Measurements from ENCODE around the gene BUD23.

DNA sequence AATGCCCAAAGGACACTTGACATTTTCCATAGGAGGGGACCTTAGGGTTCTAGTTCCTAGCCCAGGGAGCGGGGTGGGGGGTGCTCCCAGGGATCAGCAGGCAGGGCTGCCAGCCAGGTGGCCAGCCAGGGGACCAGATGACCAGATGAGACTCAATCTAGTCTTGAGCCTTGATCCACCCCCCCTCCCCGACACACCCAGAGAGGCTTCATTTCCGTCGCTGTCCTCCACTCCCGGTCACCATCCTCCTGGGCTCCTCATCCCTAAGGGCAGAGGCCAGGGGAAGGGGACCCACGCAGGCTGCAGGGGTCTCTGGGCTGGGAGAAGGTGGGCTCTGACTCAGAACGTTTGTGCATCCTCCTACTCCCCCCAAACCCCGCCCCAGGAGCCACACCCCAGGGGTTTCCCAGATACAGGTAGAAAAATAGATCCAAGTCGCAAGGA, 35.1 kb downstream of the BUD23 start:
- TF ChIP-seq, protein P1, sequence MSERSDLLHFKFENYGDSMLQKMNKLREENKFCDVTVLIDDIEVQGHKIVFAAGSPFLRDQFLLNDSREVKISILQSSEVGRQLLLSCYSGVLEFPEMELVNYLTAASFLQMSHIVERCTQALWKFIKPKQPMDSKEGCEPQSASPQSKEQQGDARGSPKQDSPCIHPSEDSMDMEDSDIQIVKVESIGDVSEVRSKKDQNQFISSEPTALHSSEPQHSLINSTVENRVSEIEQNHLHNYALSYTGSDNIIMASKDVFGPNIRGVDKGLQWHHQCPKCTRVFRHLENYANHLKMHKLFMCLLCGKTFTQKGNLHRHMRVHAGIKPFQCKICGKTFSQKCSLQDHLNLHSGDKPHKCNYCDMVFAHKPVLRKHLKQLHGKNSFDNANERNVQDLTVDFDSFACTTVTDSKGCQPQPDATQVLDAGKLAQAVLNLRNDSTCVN (CRISPR knock-in tag; IDR thresholded peaks at IDR 0.05): no peak
- TF ChIP-seq ATF7 (IDR thresholded peaks at IDR 0.05) (no peak), EP300 (IDR thresholded peaks at IDR 0.05; ENCODE audit: low read length) (no peak)
- TF ChIP-seq, protein P2, sequence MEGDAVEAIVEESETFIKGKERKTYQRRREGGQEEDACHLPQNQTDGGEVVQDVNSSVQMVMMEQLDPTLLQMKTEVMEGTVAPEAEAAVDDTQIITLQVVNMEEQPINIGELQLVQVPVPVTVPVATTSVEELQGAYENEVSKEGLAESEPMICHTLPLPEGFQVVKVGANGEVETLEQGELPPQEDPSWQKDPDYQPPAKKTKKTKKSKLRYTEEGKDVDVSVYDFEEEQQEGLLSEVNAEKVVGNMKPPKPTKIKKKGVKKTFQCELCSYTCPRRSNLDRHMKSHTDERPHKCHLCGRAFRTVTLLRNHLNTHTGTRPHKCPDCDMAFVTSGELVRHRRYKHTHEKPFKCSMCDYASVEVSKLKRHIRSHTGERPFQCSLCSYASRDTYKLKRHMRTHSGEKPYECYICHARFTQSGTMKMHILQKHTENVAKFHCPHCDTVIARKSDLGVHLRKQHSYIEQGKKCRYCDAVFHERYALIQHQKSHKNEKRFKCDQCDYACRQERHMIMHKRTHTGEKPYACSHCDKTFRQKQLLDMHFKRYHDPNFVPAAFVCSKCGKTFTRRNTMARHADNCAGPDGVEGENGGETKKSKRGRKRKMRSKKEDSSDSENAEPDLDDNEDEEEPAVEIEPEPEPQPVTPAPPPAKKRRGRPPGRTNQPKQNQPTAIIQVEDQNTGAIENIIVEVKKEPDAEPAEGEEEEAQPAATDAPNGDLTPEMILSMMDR (IDR thresholded peaks at IDR 0.05 in 2 of 3, conservative IDR thresholded peaks at IDR 0.05 in 1 of 3; ENCODE audit: insufficient read depth in 2 of 3, low read depth in 1 of 3, low read length in 3 of 3): no peak
- TF ChIP-seq, protein P3, sequence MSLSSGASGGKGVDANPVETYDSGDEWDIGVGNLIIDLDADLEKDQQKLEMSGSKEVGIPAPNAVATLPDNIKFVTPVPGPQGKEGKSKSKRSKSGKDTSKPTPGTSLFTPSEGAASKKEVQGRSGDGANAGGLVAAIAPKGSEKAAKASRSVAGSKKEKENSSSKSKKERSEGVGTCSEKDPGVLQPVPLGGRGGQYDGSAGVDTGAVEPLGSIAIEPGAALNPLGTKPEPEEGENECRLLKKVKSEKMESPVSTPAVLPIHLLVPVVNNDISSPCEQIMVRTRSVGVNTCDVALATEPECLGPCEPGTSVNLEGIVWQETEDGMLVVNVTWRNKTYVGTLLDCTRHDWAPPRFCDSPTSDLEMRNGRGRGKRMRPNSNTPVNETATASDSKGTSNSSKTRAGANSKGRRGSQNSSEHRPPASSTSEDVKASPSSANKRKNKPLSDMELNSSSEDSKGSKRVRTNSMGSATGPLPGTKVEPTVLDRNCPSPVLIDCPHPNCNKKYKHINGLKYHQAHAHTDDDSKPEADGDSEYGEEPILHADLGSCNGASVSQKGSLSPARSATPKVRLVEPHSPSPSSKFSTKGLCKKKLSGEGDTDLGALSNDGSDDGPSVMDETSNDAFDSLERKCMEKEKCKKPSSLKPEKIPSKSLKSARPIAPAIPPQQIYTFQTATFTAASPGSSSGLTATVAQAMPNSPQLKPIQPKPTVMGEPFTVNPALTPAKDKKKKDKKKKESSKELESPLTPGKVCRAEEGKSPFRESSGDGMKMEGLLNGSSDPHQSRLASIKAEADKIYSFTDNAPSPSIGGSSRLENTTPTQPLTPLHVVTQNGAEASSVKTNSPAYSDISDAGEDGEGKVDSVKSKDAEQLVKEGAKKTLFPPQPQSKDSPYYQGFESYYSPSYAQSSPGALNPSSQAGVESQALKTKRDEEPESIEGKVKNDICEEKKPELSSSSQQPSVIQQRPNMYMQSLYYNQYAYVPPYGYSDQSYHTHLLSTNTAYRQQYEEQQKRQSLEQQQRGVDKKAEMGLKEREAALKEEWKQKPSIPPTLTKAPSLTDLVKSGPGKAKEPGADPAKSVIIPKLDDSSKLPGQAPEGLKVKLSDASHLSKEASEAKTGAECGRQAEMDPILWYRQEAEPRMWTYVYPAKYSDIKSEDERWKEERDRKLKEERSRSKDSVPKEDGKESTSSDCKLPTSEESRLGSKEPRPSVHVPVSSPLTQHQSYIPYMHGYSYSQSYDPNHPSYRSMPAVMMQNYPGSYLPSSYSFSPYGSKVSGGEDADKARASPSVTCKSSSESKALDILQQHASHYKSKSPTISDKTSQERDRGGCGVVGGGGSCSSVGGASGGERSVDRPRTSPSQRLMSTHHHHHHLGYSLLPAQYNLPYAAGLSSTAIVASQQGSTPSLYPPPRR (CRISPR knock-in tag; IDR thresholded peaks at IDR 0.05; ENCODE audit: borderline replicate concordance): no peak
